ENCODE results near the gene TUBB6.
A peak's percentile ranks its signal among the peaks of the same experiment; 100 is the strongest.

TUBB6 gene

DNA sequence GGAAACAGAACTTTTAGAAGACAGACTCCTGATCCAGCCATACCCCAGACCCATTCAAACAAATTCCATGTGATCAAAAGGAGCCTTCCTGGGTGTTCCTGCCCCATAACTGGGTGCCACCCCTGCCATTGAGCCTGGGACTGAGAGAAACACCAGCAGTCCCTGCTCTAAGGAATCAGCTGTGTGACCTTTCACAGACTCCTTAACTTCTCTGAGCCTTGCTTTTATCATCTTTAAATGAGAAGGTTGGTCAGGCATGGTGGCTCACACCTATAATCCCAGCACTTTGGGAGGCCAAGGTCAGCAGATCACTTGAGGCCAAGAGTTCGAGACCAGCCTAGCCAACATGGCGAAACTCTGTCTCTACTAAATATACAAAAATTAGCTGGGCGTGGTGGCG, 33.2 kb upstream of the TUBB6 start:
- TF ChIP-seq, protein P1, sequence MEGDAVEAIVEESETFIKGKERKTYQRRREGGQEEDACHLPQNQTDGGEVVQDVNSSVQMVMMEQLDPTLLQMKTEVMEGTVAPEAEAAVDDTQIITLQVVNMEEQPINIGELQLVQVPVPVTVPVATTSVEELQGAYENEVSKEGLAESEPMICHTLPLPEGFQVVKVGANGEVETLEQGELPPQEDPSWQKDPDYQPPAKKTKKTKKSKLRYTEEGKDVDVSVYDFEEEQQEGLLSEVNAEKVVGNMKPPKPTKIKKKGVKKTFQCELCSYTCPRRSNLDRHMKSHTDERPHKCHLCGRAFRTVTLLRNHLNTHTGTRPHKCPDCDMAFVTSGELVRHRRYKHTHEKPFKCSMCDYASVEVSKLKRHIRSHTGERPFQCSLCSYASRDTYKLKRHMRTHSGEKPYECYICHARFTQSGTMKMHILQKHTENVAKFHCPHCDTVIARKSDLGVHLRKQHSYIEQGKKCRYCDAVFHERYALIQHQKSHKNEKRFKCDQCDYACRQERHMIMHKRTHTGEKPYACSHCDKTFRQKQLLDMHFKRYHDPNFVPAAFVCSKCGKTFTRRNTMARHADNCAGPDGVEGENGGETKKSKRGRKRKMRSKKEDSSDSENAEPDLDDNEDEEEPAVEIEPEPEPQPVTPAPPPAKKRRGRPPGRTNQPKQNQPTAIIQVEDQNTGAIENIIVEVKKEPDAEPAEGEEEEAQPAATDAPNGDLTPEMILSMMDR (IDR thresholded peaks at IDR 0.05; ENCODE audit: insufficient read depth, low read length, poor library complexity, severe bottlenecking): no peak
- Histone ChIP-seq H3K4me3 (replicated peaks; ENCODE audit: low read depth, low read length) (no peak overlapping the region), H3K36me3 (ENCODE audit: control insufficient read depth, insufficient read depth, low read length) (no peaks in the 10 kb centered on the region), H3K27me3 (replicated peaks; ENCODE audit: control insufficient read depth, insufficient read depth, low read length) (no peaks in the 10 kb centered on the region)
- DNase-seq (ENCODE audit: extremely low read depth, insufficient read length): no peak

GRCh38 chr18:12276736-12277554, 31.1 kb upstream of the TUBB6 start:
- no peaks in the 10 kb centered on the region for H3K27me3 ChIP-seq (replicated peaks; ENCODE audit: control insufficient read depth, insufficient read depth, low read length)
- DNase-seq (ENCODE audit: extremely low read depth, insufficient read length): no peak
- TF ChIP-seq, protein P1 (IDR thresholded peaks at IDR 0.05; ENCODE audit: insufficient read depth, low read length, poor library complexity, severe bottlenecking): no peak
- H3K36me3 ChIP-seq (ENCODE audit: control insufficient read depth, insufficient read depth, low read length): no peaks in the 10 kb centered on the region
- no peak overlapping the region for H3K4me3 ChIP-seq (replicated peaks; ENCODE audit: low read depth, low read length)

- Histone ChIP-seq H3K36me3 (ENCODE audit: control insufficient read depth, insufficient read depth, low read length) (no peaks in the 10 kb centered on the region), H3K4me3 (replicated peaks; ENCODE audit: low read depth, low read length) (no peak overlapping the region), H3K27me3 (replicated peaks; ENCODE audit: control insufficient read depth, insufficient read depth, low read length) (no peaks in the 10 kb centered on the region)
- no peak for DNase-seq (ENCODE audit: extremely low read depth, insufficient read length)
- TF ChIP-seq, protein P1 (IDR thresholded peaks at IDR 0.05; ENCODE audit: insufficient read depth, low read length, poor library complexity, severe bottlenecking): peak; percentile 40
Observed at GRCh38 chr18:12278215-12278671, 29.8 kb upstream of the TUBB6 start.

- no peak for DNase-seq (ENCODE audit: extremely low read depth, insufficient read length)
- no peak overlapping the region for H3K4me3 ChIP-seq (replicated peaks; ENCODE audit: low read depth, low read length)
Observed at GRCh38 chr18:12278741-12279682, 29.0 kb upstream of the TUBB6 start.

DNA sequence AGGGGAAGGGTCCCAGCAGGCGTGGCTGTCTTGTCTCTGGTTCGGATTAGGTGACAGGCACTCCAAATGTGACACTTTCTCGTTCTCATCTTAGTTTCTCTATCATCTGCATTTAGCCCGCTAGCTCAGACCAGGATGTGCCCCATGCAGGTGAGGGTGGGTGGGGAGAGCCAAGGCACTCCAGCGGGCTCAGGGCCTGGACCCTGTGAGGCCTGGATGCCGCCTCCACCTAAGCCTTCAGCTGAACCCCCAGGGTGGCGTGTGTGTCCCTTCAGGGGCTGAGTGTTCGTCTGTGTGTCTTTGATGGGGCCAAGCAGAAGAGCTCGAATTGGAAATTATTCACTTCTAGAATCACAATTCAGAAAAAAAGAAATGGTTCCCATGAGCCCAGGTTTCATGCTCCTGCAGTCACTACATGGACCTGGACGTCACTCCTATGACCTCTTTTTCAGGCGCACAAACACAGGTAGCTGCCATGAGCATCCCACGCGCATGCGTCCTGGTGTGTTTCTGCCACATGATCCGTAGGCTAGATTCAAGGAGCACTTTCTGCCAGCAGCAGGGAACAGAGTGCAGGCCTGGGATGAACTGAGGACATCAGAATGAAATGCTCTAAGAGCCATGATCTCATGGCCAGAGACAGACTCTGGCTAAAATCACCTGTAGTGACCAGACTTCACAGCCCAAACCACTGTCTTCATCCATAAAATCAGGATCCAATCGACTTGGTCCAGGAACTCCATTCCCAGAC, 28.1 kb upstream of the TUBB6 start:
- no peak for DNase-seq (ENCODE audit: extremely low read depth, insufficient read length)
- no peaks in the 10 kb centered on the region for H3K36me3 ChIP-seq (ENCODE audit: control insufficient read depth, insufficient read depth, low read length)
- TF ChIP-seq, protein P1 (IDR thresholded peaks at IDR 0.05; ENCODE audit: insufficient read depth, low read length, poor library complexity, severe bottlenecking): no peak
- H3K4me3 ChIP-seq (replicated peaks; ENCODE audit: low read depth, low read length): no peak overlapping the region
- no peaks in the 10 kb centered on the region; the same call in 1 of the 2 replicates for H3K27me3 ChIP-seq (replicated peaks; ENCODE audit: control insufficient read depth, insufficient read depth, low read length)

More at GRCh38 chr18:12278741-12279682, 29.0 kb upstream of the TUBB6 start:
- TF ChIP-seq, protein P1 (IDR thresholded peaks at IDR 0.05; ENCODE audit: insufficient read depth, low read length, poor library complexity, severe bottlenecking): no peak
- Histone ChIP-seq H3K36me3 (ENCODE audit: control insufficient read depth, insufficient read depth, low read length) (no peaks in the 10 kb centered on the region), H3K27me3 (replicated peaks; ENCODE audit: control insufficient read depth, insufficient read depth, low read length) (no peaks in the 10 kb centered on the region)
